Sigmoid colon (tissue), 3 donors: ENCODE results near the gene ALDH3B1.

ENCODE experiments used
- CTCF ChIP-seq, 4 experiments: fragments of 450-650 bp in 3 of 4; fragments of 200-600 bp in 1 of 4; IDR thresholded peaks; one replicate each; pipeline ENCODE4 v1.5.1; 2016 to 2019; ENCODE audit warnings: antibody characterized with exemption in 4 of 4, mild to moderate bottlenecking in 3 of 4, moderate library complexity in 2 of 4
- POLR2A ChIP-seq, 2 donors: fragments of 450-650 bp; IDR thresholded peaks; one replicate each; pipeline ENCODE4 v1.6.1; 2016; ENCODE audit warnings: antibody characterized with exemption in 2 of 2, mild to moderate bottlenecking in 2 of 2, moderate library complexity in 2 of 2

- TF ChIP-seq POLR2A (IDR thresholded peaks at IDR 0.05), result no peak
- no peak for TF ChIP-seq CTCF (IDR thresholded peaks at IDR 0.05)
Observed at GRCh38 chr11:68032997-68033707, 23.0 kb downstream of the ALDH3B1 start.
